CD14-positive monocyte (primary cell): ENCODE data around the gene GAMT. TPM values are rescaled to one million over a fixed set of nuclear protein-coding genes. Genes with fewer than 3 reads are reported as not detected.

Experiments used
- DNase-seq, 3 donors: peaks; one replicate each; pipeline ENCODE4 v3.0.0-alpha.2; 2011 to 2022
- H2AFZ ChIP-seq: 2 replicates; pipeline ENCODE4 v1.6.0; 2012; ENCODE audit warnings: mild to moderate bottlenecking, low read depth, low read length, inconsistent platforms; ENCODE audit not compliant: insufficient read depth, poor library complexity, severe bottlenecking
- H3K27ac ChIP-seq, 2 donors: 1 replicate in 1 of 2; 2 replicates in 1 of 2; pipeline ENCODE4 v1.5.1; 2012 to 2013; ENCODE audit warnings: low read length in 2 of 2, control low read depth in 1 of 2, inconsistent platforms in 1 of 2, low read depth in 1 of 2, mild to moderate bottlenecking in 1 of 2
- H3K27me3 ChIP-seq, 2 donors: one replicate each; pipeline versions ENCODE4 v1.6.0 to v1.6.1; 2011 to 2013; ENCODE audit warnings: low read length in 2 of 2; ENCODE audit not compliant: control insufficient read depth in 2 of 2, insufficient read depth in 2 of 2
- H3K36me3 ChIP-seq, 2 donors: replicated peaks in 1 of 2; 1 replicate in 1 of 2; 2 replicates in 1 of 2; pipeline versions ENCODE4 v1.5.1 to v1.6.1; 2012 to 2013; ENCODE audit warnings: low read length in 2 of 2, control low read depth in 1 of 2, inconsistent platforms in 1 of 2, mild to moderate bottlenecking in 1 of 2; ENCODE audit not compliant: insufficient read depth in 2 of 2, control insufficient read depth in 1 of 2
- H3K4me1 ChIP-seq, 2 donors: 1 replicate in 1 of 2; 2 replicates in 1 of 2; pipeline versions ENCODE4 v1.5.1 to v1.6.1; 2012 to 2013; ENCODE audit warnings: low read length in 2 of 2, control low read depth in 1 of 2, inconsistent platforms in 1 of 2, mild to moderate bottlenecking in 1 of 2, moderate library complexity in 1 of 2; ENCODE audit not compliant: insufficient read depth in 2 of 2, control insufficient read depth in 1 of 2
- H3K4me2 ChIP-seq: replicated peaks from 2 replicates; pipeline ENCODE3; 2012; ENCODE audit warnings: low read length, moderate library complexity, mild to moderate bottlenecking; ENCODE audit not compliant: poor library complexity, severe bottlenecking; ENCODE audit errors: extremely low read depth
- H3K4me3 ChIP-seq, 3 experiments: fragments of 200-600 bp in 1 of 3; sonication (generic) in 1 of 3; replicated peaks in 1 of 3; 1 replicate in 2 of 3; 2 replicates in 1 of 3; pipeline ENCODE4 v1.5.1; 2011 to 2013; ENCODE audit warnings: low read length in 3 of 3, mild to moderate bottlenecking in 3 of 3, control low read depth in 2 of 3, low read depth in 2 of 3, inconsistent platforms in 1 of 3, moderate library complexity in 1 of 3
- H3K79me2 ChIP-seq: 2 replicates; pipeline ENCODE4 v1.6.0; 2012; ENCODE audit warnings: mild to moderate bottlenecking, control low read depth, inconsistent platforms, low read length, moderate library complexity; ENCODE audit not compliant: insufficient read depth
- H3K9ac ChIP-seq: 2 replicates; pipeline ENCODE4 v1.6.0; 2017; ENCODE audit warnings: low read length, mild to moderate bottlenecking; ENCODE audit not compliant: insufficient read depth, poor library complexity, severe bottlenecking
- H3K9me3 ChIP-seq, 2 donors: replicated peaks in 1 of 2; 1 replicate in 1 of 2; 2 replicates in 1 of 2; pipeline versions ENCODE4 v1.5.1 to v1.6.1; 2012 to 2013; ENCODE audit warnings: low read length in 2 of 2, control low read depth in 1 of 2; ENCODE audit not compliant: control insufficient read depth in 1 of 2, insufficient read depth in 1 of 2
- H4K20me1 ChIP-seq: 2 replicates; pipeline ENCODE4 v1.6.0; 2012; ENCODE audit warnings: mild to moderate bottlenecking, low read length, control low read depth, moderate library complexity; ENCODE audit not compliant: insufficient read depth
- H3K27ac Mint-ChIP-seq, 7 donors: one replicate each; pipeline ENCODE4 v1.8.0; 2020; ENCODE audit warnings: mild to moderate bottlenecking in 7 of 7, mixed read lengths in 7 of 7, moderate library complexity in 6 of 7, inconsistent platforms in 2 of 7
- H3K27me3 Mint-ChIP-seq, 3 donors: one replicate each; pipeline ENCODE4 v1.8.0; 2021 to 2022; ENCODE audit warnings: low read depth in 3 of 3, mild to moderate bottlenecking in 3 of 3, mixed read lengths in 3 of 3, moderate library complexity in 3 of 3, inconsistent platforms in 1 of 3
- H3K36me3 Mint-ChIP-seq, 2 donors: one replicate each; pipeline ENCODE4 v1.8.0; 2020; ENCODE audit warnings: mixed read lengths in 2 of 2, inconsistent platforms in 1 of 2, mild to moderate bottlenecking in 1 of 2
- H3K4me1 Mint-ChIP-seq: one replicate; pipeline ENCODE4 v1.8.0; 2020; ENCODE audit warnings: mild to moderate bottlenecking, mixed read lengths
- H3K4me3 Mint-ChIP-seq, 2 donors: one replicate each; pipeline ENCODE4 v1.8.0; 2020; ENCODE audit warnings: mild to moderate bottlenecking in 2 of 2, mixed read lengths in 2 of 2, moderate library complexity in 1 of 2
- H3K9me3 Mint-ChIP-seq, 7 donors: one replicate each; pipeline ENCODE4 v1.8.0; 2020 to 2022; ENCODE audit warnings: mixed read lengths in 7 of 7, mild to moderate bottlenecking in 6 of 7, moderate library complexity in 6 of 7, inconsistent platforms in 2 of 7
- CTCF ChIP-seq: fragments of 200-600 bp; IDR thresholded peaks from one replicate; pipeline ENCODE4 v1.8.0; 2022; ENCODE audit warnings: antibody characterized with exemption, mild to moderate bottlenecking
- WGBS: methylation state at CpG from one replicate; pipeline ENCODE4 v1.1.5; 2013; ENCODE audit warnings: missing lambda C conversion rate; ENCODE audit not compliant: insufficient coverage; 5-methylcytosine and 5-hydroxymethylcytosine counted together
- intact Hi-C, 2 donors: fragments of 100-400 bp; cut with micrococcal nuclease; formaldehyde crosslinking; loops; one replicate each; pipeline versions ENCODE4 v1.15.0 to v1.15.1; 2023
- polyA plus RNA-seq, 3 donors: library from polyadenylated mRNA; depleted of rRNA in 1 of 3; unstranded in 2 of 3; stranded (reverse) in 1 of 3; fragments of 300-500 nt in 2 of 3; fragments of >200 nt in 1 of 3; fragmentation: Illumina TruSeq in 2 of 3; gene quantifications; 1 replicate in 2 of 3; 2 replicates in 1 of 3; pipeline ENCODE4 v1.2.3, GENCODE V29; 2012 to 2021

GAMT gene
- polyA plus RNA-seq, 3 donors, result 0.95 to 1.3 (median 0.96) TPM

- no peaks in the 10 kb centered on the region for H3K4me1 ChIP-seq
- no peak overlapping the region for H3K9ac ChIP-seq
- H3K9me3 Mint-ChIP-seq, result no peaks in the 10 kb centered on the region
- H3K9me3 ChIP-seq, result no peaks in the 10 kb centered on the region
- H3K27ac ChIP-seq, result no peak overlapping the region
- H3K4me3 Mint-ChIP-seq, result no peak overlapping the region
- H3K27ac Mint-ChIP-seq, result no peak overlapping the region
- peaks cover 88% of the 10 kb centered on the region for H4K20me1 ChIP-seq
- WGBS, result 98% methylated on average over 11 of the region's 14 CpGs
- H3K27me3 ChIP-seq, result no peaks in the 10 kb centered on the region
- H3K4me1 Mint-ChIP-seq, result no peaks in the 10 kb centered on the region
- TF ChIP-seq CTCF, result no peak
- H2AFZ ChIP-seq, result no peak overlapping the region
- intact Hi-C loops, result no loop called here
- no peak overlapping the region for H3K4me3 ChIP-seq
- no peaks in the 10 kb centered on the region for H3K27me3 Mint-ChIP-seq
- H3K4me2 ChIP-seq, result no peak overlapping the region
- peaks cover 84 to 97% of the 10 kb centered on the region in 2 donors for H3K36me3 ChIP-seq
- no peak for DNase-seq
- peaks cover 45 to 78% of the 10 kb centered on the region in 2 donors for H3K36me3 Mint-ChIP-seq
- H3K79me2 ChIP-seq, result peaks cover 19% of the 10 kb centered on the region
Measured at GRCh38 chr19:1429750-1430149, 28.4 kb upstream of the GAMT start.

GRCh38 chr19:1428738-1429391 lies 27.5 kb upstream of the GAMT start:
- Mint-ChIP-seq H3K36me3 (peaks cover 49 to 82% of the 10 kb centered on the region in 2 donors), H3K4me3 (no peak overlapping the region), H3K9me3 (no peaks in the 10 kb centered on the region), H3K4me1 (no peaks in the 10 kb centered on the region), H3K27me3 (no peaks in the 10 kb centered on the region), H3K27ac (no peak overlapping the region)
- peaks cover 24% of the 10 kb centered on the region for H3K79me2 ChIP-seq
- no peak overlapping the region for H3K4me3 ChIP-seq
- no peaks in the 10 kb centered on the region for H3K4me1 ChIP-seq
- H4K20me1 ChIP-seq, result peaks cover 87% of the 10 kb centered on the region
- no peak for TF ChIP-seq CTCF
- H3K36me3 ChIP-seq, result peaks cover 83 to 94% of the 10 kb centered on the region in 2 donors
- intact Hi-C loops, result no loop called here
- no peaks in the 10 kb centered on the region for H3K9me3 ChIP-seq
- no peaks in the 10 kb centered on the region for H3K27me3 ChIP-seq
- H3K27ac ChIP-seq, result no peak overlapping the region
- no peak overlapping the region for H2AFZ ChIP-seq
- DNase-seq, result no peak
- no peak overlapping the region for H3K9ac ChIP-seq
- WGBS, result 97% methylated on average over 41 of the region's 41 CpGs
- no peak overlapping the region for H3K4me2 ChIP-seq
